ENCODE results near the gene PROX1.

Gene PROX1

DNA sequence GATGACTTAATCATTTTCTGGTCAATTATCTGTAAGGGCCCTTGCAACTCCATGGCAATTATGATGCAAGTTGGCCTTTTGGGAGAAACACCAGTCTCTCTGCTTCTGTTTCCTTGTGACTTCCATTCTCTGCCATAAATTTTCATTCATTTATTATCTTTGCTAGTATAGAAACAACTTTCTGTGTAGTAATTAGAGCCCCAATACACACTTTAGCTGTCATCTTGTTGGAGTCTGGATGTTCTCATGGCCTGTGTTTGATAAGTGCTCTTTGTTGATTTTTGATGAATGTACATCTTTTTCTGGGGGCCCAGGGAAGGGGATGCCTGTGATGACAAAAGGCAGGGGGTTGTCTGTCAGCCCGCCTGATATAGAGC is 22.4 kb downstream of the PROX1 start:
- DNase-seq (ENCODE audit: low read depth): no peak
- TF ChIP-seq, protein P1, sequence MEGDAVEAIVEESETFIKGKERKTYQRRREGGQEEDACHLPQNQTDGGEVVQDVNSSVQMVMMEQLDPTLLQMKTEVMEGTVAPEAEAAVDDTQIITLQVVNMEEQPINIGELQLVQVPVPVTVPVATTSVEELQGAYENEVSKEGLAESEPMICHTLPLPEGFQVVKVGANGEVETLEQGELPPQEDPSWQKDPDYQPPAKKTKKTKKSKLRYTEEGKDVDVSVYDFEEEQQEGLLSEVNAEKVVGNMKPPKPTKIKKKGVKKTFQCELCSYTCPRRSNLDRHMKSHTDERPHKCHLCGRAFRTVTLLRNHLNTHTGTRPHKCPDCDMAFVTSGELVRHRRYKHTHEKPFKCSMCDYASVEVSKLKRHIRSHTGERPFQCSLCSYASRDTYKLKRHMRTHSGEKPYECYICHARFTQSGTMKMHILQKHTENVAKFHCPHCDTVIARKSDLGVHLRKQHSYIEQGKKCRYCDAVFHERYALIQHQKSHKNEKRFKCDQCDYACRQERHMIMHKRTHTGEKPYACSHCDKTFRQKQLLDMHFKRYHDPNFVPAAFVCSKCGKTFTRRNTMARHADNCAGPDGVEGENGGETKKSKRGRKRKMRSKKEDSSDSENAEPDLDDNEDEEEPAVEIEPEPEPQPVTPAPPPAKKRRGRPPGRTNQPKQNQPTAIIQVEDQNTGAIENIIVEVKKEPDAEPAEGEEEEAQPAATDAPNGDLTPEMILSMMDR (IDR thresholded peaks at IDR 0.05; ENCODE audit: control insufficient read depth, insufficient read depth, low read depth, low read length, missing control alignments): no peak
- H3K4me3 ChIP-seq (ENCODE audit: control insufficient read depth, low read depth, low read length): no peak overlapping the region

DNA sequence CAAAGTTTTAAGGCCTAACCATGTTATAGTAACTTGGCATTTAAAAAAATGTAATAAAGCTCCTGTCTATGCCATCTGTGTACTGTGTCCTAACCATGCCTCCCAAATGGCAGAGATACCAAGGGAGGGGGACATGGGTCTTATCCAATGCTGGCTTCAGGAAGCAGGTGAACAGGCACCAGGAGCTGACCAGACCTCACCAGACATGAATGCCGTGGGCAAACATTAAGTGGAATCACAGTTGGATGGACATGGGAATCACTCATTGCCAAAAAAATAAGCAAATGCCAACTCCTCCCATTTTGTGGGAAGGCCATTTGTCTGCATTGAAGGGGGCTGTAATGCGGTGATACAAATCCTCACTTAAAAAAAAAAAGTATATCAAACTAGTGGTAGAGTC is 22.9 kb downstream of the PROX1 start:
- TF ChIP-seq, protein P1 (IDR thresholded peaks at IDR 0.05; ENCODE audit: control insufficient read depth, insufficient read depth, low read depth, low read length, missing control alignments): no peak
- H3K4me3 ChIP-seq (ENCODE audit: control insufficient read depth, low read depth, low read length): no peak overlapping the region
- no peak for DNase-seq (ENCODE audit: low read depth)

DNA sequence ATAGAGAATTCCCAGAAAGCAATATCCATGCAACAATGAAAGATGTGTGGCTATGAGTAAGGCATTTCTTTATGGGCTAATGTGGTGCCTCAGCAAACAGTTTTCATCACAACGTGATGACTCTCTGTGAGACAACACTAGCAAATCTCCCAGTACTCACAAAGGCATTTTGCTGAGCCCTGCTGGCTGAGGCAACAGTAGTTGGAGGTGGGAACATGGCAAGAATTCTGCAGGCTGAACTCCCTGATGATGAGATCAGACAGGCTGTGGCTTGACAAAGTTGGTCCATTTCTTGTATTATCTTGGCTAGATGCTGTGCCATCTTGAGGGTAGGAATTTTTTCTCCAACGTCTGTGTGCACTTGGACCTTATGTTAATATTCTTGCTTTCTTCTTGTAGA is 24.6 kb downstream of the PROX1 start:
- no peak overlapping the region for H3K4me3 ChIP-seq (ENCODE audit: control insufficient read depth, low read depth, low read length)
- DNase-seq (ENCODE audit: low read depth): no peak
- TF ChIP-seq, protein P1 (IDR thresholded peaks at IDR 0.05; ENCODE audit: control insufficient read depth, insufficient read depth, low read depth, low read length, missing control alignments): no peak

DNA sequence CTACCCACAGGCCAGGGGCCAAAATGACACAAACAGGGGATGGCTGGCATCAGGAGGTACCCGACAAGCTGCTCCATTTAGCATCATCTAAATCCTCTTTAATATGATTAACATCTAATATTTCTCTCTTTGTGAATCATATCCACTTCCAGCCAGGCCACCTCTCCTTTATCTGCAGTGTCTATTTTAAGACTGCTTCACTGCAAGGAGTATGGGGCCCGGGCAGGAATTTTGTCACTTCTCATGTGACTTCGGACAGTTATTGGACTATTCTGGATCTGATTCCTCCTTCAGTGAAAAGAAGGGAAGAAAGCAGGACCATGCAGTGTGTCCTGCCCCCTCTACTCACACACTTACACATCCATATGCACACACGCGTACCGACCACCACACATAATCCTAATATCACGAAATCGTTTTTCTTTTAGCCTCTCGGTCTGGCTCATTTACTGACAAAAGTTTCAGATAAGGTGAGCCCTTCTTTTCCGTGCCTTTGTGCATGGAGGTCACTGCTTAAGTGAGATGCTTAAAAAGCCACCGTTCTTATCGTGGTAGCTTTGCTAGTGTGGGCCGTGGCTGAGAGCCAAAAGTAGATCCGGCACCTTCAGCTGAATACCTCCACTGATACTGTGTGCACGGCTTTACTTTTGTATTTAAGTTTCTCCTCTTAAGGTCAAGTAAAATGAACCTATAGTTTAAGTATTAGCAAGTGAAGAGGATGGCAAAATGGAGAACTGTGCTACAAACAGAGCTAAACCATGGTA is 26.0 kb downstream of the PROX1 start:
- TF ChIP-seq, protein P1 (IDR thresholded peaks at IDR 0.05; ENCODE audit: control insufficient read depth, insufficient read depth, low read depth, low read length, missing control alignments): no peak
- no peak for DNase-seq (ENCODE audit: low read depth)

DNA sequence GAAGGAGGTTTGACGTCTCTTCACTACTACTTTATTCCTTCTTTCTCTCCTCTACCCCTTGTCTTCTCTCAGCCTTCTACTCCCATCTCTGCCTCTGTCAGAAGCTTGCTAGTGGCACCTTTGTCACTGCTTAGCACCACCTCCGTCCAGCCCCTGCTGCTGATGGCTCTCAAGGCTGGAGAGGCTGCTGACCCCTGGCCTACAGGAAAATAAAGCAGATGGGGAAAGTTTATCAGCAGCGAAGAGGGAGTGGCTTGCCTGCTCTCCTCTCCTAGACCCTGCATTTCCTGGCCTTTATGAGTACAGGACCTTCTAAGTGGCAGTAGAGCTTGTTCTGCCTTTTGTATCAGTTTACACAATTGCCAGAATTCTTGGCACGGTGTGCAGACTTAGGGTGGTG is 27.0 kb downstream of the PROX1 start:
- H3K4me3 ChIP-seq (ENCODE audit: control insufficient read depth, low read depth, low read length): no peak overlapping the region
- TF ChIP-seq, protein P1 (IDR thresholded peaks at IDR 0.05; ENCODE audit: control insufficient read depth, insufficient read depth, low read depth, low read length, missing control alignments): no peak
- no peak for DNase-seq (ENCODE audit: low read depth)

More for the DNA sequence above, 26.0 kb downstream of the PROX1 start:
- no peak overlapping the region for H3K4me3 ChIP-seq (ENCODE audit: control insufficient read depth, low read depth, low read length)

DNA sequence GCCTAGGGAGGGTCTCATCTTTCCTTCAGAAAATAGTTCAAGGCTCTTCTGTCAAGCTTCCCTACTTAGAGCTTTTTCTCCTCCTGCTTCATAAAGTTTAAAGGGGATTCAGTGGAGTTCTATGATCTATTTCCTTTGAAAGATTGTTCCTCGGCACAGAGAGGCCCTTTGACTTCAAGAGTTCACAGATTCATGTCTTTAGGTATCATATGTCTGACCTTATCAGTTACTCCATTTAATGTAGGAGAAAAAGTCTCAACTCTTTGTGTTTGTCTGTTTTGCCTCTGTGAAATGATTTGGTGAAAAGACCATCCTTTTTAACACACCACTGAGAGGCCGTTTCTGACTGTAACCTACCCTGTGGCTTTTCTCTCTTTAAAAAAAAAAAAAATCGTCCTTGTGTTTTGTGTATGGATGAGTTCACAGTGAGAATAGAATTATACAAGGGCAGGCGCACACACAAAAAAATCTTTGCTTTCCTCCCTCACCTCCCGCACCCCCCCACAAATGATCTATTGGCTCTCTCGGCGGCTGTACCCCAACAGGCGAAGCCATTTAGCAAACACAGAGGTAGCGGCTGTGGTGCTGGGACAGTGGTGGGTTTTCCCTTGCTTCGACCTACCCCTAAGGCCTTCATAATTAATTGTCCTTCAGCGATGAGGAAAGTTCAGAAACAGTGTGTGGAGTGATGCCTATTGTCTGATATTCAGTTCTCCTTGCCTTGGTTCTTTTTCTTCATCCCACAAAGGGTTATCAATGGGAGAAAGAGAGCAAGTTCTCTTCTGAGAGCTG is 29.6 kb downstream of the PROX1 start:
- TF ChIP-seq, protein P1 (IDR thresholded peaks at IDR 0.05; ENCODE audit: control insufficient read depth, insufficient read depth, low read depth, low read length, missing control alignments): no peak
- no peak overlapping the region for H3K4me3 ChIP-seq (ENCODE audit: control insufficient read depth, low read depth, low read length)
- DNase-seq (ENCODE audit: low read depth): no peak

Data from AG09309 (cell line).